ENCODE results near the gene DCLK2.

The DCLK2 gene

GRCh38 chr4:150070464-150071170 is 7.6 kb upstream of the DCLK2 start:
- no peak for DNase-seq

- DNase-seq: no peak
Observed at GRCh38 chr4:150072471-150072870, 5.8 kb upstream of the DCLK2 start.

GRCh38 chr4:150072906-150073714 is 5.1 kb upstream of the DCLK2 start:
- no peak for DNase-seq

- no peak for DNase-seq
Observed at GRCh38 chr4:150074064-150074463, 4.2 kb upstream of the DCLK2 start.

- DNase-seq: no peak
Observed at GRCh38 chr4:150078579-150079080, 385 bp downstream of the DCLK2 start.

- DNase-seq: no peak
Observed at GRCh38 chr4:150079081-150079581, 886 bp downstream of the DCLK2 start.

GRCh38 chr4:150080337-150080736 is 2.1 kb downstream of the DCLK2 start:
- no peak for DNase-seq

GRCh38 chr4:150080875-150081274 is 2.6 kb downstream of the DCLK2 start:
- no peak for DNase-seq

- DNase-seq: no peak
Observed at GRCh38 chr4:150082241-150082640, 4.0 kb downstream of the DCLK2 start.

GRCh38 chr4:150087006-150087405 is 8.8 kb downstream of the DCLK2 start:
- no peak for DNase-seq

GRCh38 chr4:150089732-150090131 is 11.5 kb downstream of the DCLK2 start:
- DNase-seq: no peak

GRCh38 chr4:150090836-150091235 is 12.6 kb downstream of the DCLK2 start:
- no peak for DNase-seq

- no peak for DNase-seq
Observed at GRCh38 chr4:150094676-150095075, 16.4 kb downstream of the DCLK2 start.

- DNase-seq: no peak
Observed at GRCh38 chr4:150096625-150097024, 18.4 kb downstream of the DCLK2 start.

GRCh38 chr4:150098214-150098613 is 20.0 kb downstream of the DCLK2 start:
- DNase-seq: no peak

GRCh38 chr4:150104404-150105027 is 26.3 kb downstream of the DCLK2 start:
- DNase-seq: no peak

GRCh38 chr4:150106886-150107285 is 28.6 kb downstream of the DCLK2 start:
- DNase-seq: no peak

GRCh38 chr4:150108691-150109090 is 30.4 kb downstream of the DCLK2 start:
- no peak for DNase-seq

GRCh38 chr4:150114641-150115040 is 36.4 kb downstream of the DCLK2 start:
- no peak for DNase-seq

- DNase-seq: no peak
Observed at GRCh38 chr4:150115851-150116250, 37.6 kb downstream of the DCLK2 start.

- no peak for DNase-seq
Observed at GRCh38 chr4:150116506-150116905, 38.3 kb downstream of the DCLK2 start.

GRCh38 chr4:150117094-150117493 is 38.8 kb downstream of the DCLK2 start:
- DNase-seq: no peak

- DNase-seq: no peak
Observed at GRCh38 chr4:150117629-150118028, 39.4 kb downstream of the DCLK2 start.

- no peak for DNase-seq
Observed at GRCh38 chr4:150119492-150119891, 41.2 kb downstream of the DCLK2 start.

Data from CD4-positive, alpha-beta T cell treated with Interleukin-4 for 4 hours (primary cell).